GM13976 (cell line): ENCODE data around the gene KCNQ5.

Experiments
- DNase-seq: peaks from one replicate; pipeline ENCODE4 v3.0.0; 2012; ENCODE audit warnings: low spot score
- in situ Hi-C: fragments of 300-500 bp; cut with MboI; formaldehyde crosslinking; loops from one replicate; pipeline ENCODE4 v1.12.0; 2022; ENCODE audit warnings: low sequenced_read_pairs, mixed read lengths, inconsistent platforms; ENCODE audit not compliant: unreplicated experiment
- TF ChIP-seq, protein P1 (sequence below): IDR thresholded peaks from 2 replicates; pipeline ENCODE4 v1.5.1; 2012; ENCODE audit warnings: borderline replicate concordance, mild to moderate bottlenecking; ENCODE audit not compliant: insufficient read depth; ENCODE audit errors: extremely low read depth, missing control alignments, control extremely low read depth

Gene KCNQ5

DNA sequence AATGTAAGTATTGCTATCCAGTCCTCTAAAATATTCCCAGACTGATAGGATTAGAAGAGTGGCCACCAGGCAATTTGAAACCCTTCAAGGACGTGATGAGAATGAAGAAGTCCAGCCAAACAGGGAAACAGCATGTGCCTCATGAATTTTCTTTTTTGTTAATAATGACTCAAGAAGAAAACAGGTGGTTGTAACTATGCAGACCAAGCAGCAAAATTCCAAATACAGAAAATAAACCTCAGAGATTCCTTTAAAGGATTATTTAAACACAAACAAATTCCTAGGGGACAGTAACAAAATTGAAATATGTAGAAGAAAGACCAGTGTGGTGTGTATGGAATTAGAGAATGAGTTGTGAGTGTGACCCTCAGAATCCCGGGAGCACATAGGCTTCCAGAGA is 239.2 kb downstream of the KCNQ5 start:
- in situ Hi-C loops = no loop called here
- no peak for DNase-seq
- TF ChIP-seq, protein P1, sequence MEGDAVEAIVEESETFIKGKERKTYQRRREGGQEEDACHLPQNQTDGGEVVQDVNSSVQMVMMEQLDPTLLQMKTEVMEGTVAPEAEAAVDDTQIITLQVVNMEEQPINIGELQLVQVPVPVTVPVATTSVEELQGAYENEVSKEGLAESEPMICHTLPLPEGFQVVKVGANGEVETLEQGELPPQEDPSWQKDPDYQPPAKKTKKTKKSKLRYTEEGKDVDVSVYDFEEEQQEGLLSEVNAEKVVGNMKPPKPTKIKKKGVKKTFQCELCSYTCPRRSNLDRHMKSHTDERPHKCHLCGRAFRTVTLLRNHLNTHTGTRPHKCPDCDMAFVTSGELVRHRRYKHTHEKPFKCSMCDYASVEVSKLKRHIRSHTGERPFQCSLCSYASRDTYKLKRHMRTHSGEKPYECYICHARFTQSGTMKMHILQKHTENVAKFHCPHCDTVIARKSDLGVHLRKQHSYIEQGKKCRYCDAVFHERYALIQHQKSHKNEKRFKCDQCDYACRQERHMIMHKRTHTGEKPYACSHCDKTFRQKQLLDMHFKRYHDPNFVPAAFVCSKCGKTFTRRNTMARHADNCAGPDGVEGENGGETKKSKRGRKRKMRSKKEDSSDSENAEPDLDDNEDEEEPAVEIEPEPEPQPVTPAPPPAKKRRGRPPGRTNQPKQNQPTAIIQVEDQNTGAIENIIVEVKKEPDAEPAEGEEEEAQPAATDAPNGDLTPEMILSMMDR = no peak

DNA sequence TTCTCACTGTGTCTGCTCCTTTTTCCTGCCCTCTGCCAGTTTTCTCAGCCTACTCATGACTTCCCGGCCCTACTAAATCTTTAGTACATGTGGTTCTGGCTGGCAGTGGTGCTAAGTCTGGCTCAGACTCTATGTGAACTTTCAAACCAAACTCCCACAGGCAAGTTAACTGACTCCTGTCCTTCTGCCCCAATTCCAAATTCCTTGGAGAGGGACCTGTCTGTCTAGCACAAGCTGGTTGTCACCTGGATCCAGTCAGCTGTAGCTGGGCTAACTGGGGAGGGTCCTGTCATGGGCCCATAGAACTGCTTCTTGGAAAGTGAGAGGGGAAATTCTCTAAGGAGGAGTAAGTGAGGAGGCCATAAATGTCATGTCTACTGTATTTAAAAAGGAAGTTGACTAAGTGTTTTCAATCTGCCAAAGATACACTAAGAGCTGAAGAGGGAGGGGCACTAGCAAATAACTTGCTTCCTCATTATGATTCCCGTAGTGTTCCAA is 240.1 kb downstream of the KCNQ5 start:
- in situ Hi-C loops = no loop called here
- DNase-seq = peak; percentile 9
- TF ChIP-seq, protein P1 = no peak

DNA sequence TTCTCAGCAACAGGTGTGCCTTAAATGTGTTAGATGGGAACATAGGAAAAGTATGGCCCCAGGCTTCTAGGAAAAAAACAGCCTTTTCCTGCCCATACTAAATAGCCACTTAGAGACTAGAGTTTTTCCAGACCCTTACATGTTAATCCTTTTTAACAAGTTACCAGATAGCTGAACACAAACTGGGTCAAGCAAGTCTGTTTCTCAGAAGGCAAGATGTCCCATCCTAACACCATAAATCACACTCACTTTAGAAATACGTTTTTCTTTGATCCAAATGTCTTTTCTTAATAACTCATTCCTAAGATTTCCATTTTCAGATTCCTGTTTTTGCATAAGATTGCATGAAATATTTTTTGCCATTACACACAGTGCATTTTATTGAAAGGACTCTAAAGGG is 241.3 kb downstream of the KCNQ5 start:
- TF ChIP-seq, protein P1 = no peak
- no peak for DNase-seq
- in situ Hi-C loops = no loop called here

DNA sequence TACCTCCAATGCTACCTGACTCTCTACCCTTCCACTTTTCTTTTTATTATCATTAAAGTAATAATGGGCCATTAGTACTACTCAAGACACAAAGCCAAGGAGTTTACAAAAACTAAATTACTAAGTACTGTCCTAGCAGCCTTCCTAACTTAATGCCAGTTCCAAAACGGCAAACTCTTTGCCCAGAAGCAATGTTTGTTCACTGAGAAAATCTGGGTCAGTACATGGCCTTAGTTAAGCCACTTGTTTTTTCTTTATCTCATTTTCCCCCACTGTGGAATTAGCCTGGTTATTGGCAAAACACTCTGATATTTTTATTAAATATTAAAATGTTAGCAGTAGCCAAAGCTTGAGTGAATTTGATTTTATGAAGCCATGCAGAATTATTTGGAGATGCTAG is 242.4 kb downstream of the KCNQ5 start:
- in situ Hi-C loops = no loop called here
- TF ChIP-seq, protein P1 = no peak
- DNase-seq = no peak

DNA sequence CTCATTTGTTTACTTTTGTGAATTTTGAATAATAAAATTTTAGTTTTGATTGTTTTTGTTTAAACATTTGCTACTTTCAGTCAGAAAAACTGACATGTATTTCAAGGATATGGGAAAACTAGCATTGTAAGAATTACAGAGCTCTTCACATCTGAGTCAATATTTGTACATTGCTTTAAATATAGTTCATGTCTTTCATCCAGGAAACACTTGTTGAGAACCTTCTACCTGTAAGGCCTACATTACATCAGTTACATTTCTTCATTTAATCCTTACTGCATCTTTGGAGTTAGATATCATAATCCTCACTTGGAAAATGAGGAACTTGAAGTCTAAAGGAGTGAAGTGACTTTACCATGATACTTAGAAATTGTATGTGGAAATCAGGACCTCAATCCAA is 242.9 kb downstream of the KCNQ5 start:
- TF ChIP-seq, protein P1 = no peak
- in situ Hi-C loops = no loop called here
- no peak for DNase-seq

DNA sequence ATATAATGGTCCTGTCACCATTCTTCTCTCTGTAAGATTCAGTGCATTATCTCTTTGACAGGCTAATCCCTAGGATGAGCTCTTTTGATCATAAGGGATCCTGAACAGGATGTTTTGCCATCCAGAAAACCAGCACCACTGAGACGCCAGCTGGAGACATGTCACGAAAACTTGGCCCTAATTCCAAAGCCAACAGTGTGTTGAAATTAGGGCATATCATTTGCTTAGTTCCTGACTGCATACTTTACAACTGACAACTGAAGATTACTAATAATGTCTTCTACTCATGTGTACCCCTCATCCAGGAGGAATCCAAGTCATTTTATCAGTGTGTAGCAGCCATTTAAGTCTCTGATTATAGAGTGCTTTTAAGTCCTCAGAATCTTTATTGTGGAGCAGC is 243.6 kb downstream of the KCNQ5 start:
- TF ChIP-seq, protein P1 = no peak
- in situ Hi-C loops = no loop called here
- no peak for DNase-seq

DNA sequence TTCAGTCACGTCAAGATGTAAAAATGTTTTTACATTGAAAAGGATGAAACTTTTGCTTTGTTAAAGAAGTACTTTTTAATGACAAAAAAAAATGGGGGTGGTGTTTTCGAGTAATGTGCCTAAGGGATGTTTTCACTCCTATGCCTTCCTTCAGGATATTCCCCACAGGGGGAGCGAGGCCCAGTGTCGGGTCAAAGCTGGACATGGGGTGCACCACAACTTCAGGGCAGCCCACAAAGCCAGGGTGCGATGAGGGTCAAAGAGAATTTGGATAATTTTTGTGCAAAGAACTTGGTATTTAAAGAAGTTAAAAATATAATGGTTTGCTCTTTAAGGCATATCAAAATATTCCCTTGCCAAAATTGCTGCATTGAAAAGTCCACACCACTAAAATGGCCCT is 247.8 kb downstream of the KCNQ5 start:
- DNase-seq = no peak
- TF ChIP-seq, protein P1 = no peak
- in situ Hi-C loops = no loop called here
